ENCODE data around the gene DSG2. TPM values are rescaled to one million over a fixed set of nuclear protein-coding genes. Genes with fewer than 3 reads are reported as not detected.

The DSG2 gene
- total RNA-seq, 4 donors from 2014 or later: 1.2 to 6.2 (median 2.9) TPM

DNA sequence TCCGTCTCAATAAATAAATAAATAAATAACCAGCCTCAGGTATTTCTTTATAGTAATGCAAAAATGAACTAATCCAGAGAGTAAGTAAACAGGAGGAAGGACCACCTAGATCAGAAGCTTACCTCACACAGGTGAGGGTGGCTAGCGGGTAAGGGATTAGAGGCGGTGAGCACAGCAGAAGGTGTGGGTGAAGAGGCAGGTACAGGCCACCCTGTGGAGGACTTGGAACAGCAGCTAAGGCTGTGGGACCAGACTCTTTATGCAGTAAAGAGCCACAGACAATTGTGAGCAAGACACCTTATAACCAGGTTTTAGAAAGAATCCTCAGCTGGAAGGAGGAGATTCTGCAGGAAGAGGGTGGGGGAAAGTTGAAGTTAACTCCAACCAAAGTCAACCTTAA is 59.5 kb downstream of the DSG2 start:
- H3K4me3 ChIP-seq: no peak overlapping the region
- WGBS: 94% methylated on average over 3 of the region's 3 CpGs
- no peaks in the 10 kb centered on the region for H3K9me3 ChIP-seq
- no peak for DNase-seq (ENCODE audit: extremely low spot score)
- no peaks in the 10 kb centered on the region for H3K27me3 ChIP-seq
- TF ChIP-seq POLR2AphosphoS5 (IDR thresholded peaks at IDR 0.05): no peak
- TF ChIP-seq EP300 (IDR thresholded peaks at IDR 0.05): no peak
- TF ChIP-seq, protein P1, sequence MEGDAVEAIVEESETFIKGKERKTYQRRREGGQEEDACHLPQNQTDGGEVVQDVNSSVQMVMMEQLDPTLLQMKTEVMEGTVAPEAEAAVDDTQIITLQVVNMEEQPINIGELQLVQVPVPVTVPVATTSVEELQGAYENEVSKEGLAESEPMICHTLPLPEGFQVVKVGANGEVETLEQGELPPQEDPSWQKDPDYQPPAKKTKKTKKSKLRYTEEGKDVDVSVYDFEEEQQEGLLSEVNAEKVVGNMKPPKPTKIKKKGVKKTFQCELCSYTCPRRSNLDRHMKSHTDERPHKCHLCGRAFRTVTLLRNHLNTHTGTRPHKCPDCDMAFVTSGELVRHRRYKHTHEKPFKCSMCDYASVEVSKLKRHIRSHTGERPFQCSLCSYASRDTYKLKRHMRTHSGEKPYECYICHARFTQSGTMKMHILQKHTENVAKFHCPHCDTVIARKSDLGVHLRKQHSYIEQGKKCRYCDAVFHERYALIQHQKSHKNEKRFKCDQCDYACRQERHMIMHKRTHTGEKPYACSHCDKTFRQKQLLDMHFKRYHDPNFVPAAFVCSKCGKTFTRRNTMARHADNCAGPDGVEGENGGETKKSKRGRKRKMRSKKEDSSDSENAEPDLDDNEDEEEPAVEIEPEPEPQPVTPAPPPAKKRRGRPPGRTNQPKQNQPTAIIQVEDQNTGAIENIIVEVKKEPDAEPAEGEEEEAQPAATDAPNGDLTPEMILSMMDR (IDR thresholded peaks at IDR 0.05): no peak
- no peak for TF ChIP-seq POLR2A (IDR thresholded peaks at IDR 0.05; ENCODE audit: low read depth)
- H3K27ac ChIP-seq (replicated peaks in 1 of 4): no peak overlapping the region
- intact Hi-C loops (cut with DNase I): loop anchor here (2.0 to 5.0 kb wide), 2 partner anchors 165 to 260 kb away; no protein-coding TSS in a partner anchor
- H3K4me1 ChIP-seq: peaks cover 0 to 5% (median 0%) of the 10 kb centered on the region in 4 donors
- H3K36me3 ChIP-seq: no peaks in the 10 kb centered on the region

DNA sequence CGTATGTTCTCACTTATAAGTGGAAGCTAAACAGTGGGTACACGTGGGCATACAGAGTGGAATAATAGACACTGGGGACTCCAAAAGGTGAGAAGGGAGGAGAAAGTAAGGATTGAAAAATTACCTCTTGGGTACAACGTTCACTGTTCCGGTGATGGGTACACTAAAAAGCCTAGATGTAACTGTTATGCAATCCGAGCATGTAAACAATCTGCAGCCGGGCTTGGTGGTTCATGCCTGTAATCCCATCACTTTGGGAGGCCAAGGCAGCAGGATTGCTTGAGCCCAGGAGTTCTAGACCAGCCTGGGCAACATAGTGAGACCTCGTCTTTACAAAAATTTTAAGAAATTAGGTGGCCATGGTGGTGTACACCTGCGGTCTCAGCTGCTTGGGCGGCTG is 60.6 kb downstream of the DSG2 start:
- TF ChIP-seq EP300 (IDR thresholded peaks at IDR 0.05) (no peak), POLR2A (IDR thresholded peaks at IDR 0.05; ENCODE audit: low read depth) (no peak), POLR2AphosphoS5 (IDR thresholded peaks at IDR 0.05) (no peak)
- TF ChIP-seq, protein P1 (IDR thresholded peaks at IDR 0.05): no peak
- Histone ChIP-seq H3K4me3 (no peak overlapping the region), H3K27me3 (no peaks in the 10 kb centered on the region), H3K9me3 (no peaks in the 10 kb centered on the region), H3K27ac (replicated peaks in 1 of 4) (no peak overlapping the region), H3K4me1 (peaks cover 0 to 5% (median 0%) of the 10 kb centered on the region in 4 donors), H3K36me3 (no peaks in the 10 kb centered on the region)
- DNase-seq (ENCODE audit: extremely low spot score): no peak
- 77% methylated on average over 9 of the region's 9 CpGs for WGBS
- intact Hi-C loops (cut with DNase I): loop anchor here (5.0 kb wide), 1 partner anchor 259 kb away; no protein-coding TSS in a partner anchor

DNA sequence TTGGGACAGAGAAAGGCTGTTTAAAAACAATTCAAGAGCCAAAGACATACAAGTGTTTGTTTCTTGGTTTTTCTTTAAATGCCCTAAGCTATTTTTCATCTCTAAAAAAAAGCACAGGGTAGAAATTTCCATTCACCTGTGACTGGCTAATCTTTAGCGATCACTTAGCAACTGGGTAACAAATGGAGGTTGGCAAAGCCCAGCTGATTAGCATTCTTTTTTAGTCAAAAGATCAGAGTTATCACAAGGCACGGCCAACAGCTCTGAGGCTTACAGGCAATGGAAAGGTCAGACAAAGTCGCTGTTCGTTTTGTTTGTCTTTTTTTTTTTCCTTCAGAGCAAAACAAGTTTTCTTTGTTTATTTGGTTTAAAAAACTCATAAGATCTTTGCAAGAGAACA is 64.7 kb downstream of the DSG2 start:
- WGBS: 60% methylated on average over 4 of the region's 4 CpGs
- no peak for DNase-seq (ENCODE audit: extremely low spot score)
- no peak overlapping the region for H3K27ac ChIP-seq (replicated peaks in 1 of 4)
- H3K4me1 ChIP-seq: no peaks in the 10 kb centered on the region
- intact Hi-C loops (cut with DNase I): no loop called here
- no peaks in the 10 kb centered on the region for H3K9me3 ChIP-seq
- H3K27me3 ChIP-seq: no peaks in the 10 kb centered on the region
- no peak overlapping the region for H3K4me3 ChIP-seq
- TF ChIP-seq POLR2AphosphoS5 (IDR thresholded peaks at IDR 0.05) (no peak), POLR2A (IDR thresholded peaks at IDR 0.05; ENCODE audit: low read depth) (no peak), EP300 (IDR thresholded peaks at IDR 0.05) (no peak)
- TF ChIP-seq, protein P1 (IDR thresholded peaks at IDR 0.05): no peak
- no peaks in the 10 kb centered on the region for H3K36me3 ChIP-seq

DNA sequence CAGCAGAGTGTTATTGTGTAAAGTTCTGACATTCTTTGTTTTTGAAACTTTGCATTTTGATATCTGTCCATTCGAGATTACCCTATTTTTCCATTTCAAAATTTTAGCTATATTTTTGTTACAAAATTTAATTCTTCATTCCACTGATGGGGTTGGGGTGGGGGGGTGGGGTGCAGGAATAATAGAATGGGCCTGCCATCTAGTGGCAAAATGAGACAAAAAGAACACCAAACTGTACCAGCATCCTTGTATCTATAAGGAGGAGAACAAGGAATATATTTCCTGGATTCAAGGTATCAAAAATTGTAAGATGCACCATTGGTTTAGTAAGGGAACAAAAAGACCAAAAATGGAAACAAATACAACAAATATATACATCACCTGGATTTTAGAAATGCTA is 65.8 kb downstream of the DSG2 start:
- Histone ChIP-seq H3K9me3 (no peaks in the 10 kb centered on the region), H3K4me3 (no peak overlapping the region), H3K27me3 (no peaks in the 10 kb centered on the region), H3K4me1 (no peaks in the 10 kb centered on the region), H3K27ac (replicated peaks in 1 of 4) (no peak overlapping the region), H3K36me3 (no peaks in the 10 kb centered on the region)
- no peak for DNase-seq (ENCODE audit: extremely low spot score)
- intact Hi-C loops (cut with DNase I): no loop called here
- 0% methylated on average over 1 of the region's 1 CpG for WGBS
- TF ChIP-seq POLR2AphosphoS5 (IDR thresholded peaks at IDR 0.05): no peak
- TF ChIP-seq, protein P1 (IDR thresholded peaks at IDR 0.05): no peak
- no peak for TF ChIP-seq EP300 (IDR thresholded peaks at IDR 0.05)
- no peak for TF ChIP-seq POLR2A (IDR thresholded peaks at IDR 0.05; ENCODE audit: low read depth)

DNA sequence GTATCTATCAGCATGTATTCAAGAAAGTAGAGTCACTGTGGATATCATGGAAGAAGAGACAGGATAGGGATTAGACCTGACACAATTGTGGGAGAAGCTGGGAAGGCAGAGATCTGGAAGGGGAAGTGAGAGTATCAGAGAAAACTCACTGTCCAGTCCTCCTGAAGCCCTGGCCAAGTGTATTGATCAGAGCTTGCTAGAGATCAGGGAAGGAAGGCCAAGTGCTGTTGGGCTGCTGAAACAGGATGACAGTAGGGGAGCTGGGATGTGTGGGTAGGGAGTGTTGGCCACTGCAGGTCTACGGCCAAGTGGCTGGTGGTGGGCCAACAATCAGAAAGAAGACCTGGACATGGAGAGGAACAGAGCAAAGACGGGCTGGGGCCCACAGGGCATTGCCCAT is 67.4 kb downstream of the DSG2 start:
- DNase-seq (ENCODE audit: extremely low spot score): no peak
- Histone ChIP-seq H3K27me3 (no peaks in the 10 kb centered on the region), H3K36me3 (no peaks in the 10 kb centered on the region), H3K4me1 (no peaks in the 10 kb centered on the region), H3K27ac (replicated peaks in 1 of 4) (no peak overlapping the region), H3K4me3 (no peak overlapping the region), H3K9me3 (no peaks in the 10 kb centered on the region)
- intact Hi-C loops (cut with DNase I): no loop called here
- TF ChIP-seq, protein P1 (IDR thresholded peaks at IDR 0.05): no peak
- TF ChIP-seq POLR2AphosphoS5 (IDR thresholded peaks at IDR 0.05) (no peak), POLR2A (IDR thresholded peaks at IDR 0.05; ENCODE audit: low read depth) (no peak), EP300 (IDR thresholded peaks at IDR 0.05) (no peak)
- 84% methylated on average over 2 of the region's 2 CpGs for WGBS

Data from esophagus muscularis mucosa (tissue), 4 donors.